GM19193 (cell line): ENCODE data around the gene EML2.

Experiments used
- POLR2A ChIP-seq: IDR thresholded peaks from 4 replicates; pipeline ENCODE4 v1.6.1; 2011; ENCODE audit not compliant: insufficient read depth, insufficient read length; ENCODE audit errors: extremely low read depth

EML2 gene

DNA sequence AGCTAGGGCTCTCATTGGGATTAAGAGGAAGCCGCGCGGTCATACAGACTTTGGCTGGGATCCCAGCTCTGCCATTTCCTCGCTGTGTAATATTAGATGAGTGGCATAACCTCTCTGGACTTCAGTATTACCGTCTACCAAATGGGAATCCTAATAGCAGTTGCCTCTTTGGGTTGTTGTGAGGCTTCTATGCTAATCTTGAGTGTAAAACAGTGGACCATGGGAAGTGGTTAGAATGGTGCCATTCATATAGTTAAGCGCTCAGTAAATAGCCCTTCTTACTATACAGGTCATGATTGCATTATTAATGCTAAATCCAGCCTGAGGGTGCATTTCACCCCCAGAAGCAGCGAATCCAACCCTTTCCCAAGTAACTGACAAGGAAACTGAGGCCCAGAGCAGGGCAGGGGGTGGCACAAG, 54.0 kb downstream of the EML2 start:
- no peak for TF ChIP-seq POLR2A

DNA sequence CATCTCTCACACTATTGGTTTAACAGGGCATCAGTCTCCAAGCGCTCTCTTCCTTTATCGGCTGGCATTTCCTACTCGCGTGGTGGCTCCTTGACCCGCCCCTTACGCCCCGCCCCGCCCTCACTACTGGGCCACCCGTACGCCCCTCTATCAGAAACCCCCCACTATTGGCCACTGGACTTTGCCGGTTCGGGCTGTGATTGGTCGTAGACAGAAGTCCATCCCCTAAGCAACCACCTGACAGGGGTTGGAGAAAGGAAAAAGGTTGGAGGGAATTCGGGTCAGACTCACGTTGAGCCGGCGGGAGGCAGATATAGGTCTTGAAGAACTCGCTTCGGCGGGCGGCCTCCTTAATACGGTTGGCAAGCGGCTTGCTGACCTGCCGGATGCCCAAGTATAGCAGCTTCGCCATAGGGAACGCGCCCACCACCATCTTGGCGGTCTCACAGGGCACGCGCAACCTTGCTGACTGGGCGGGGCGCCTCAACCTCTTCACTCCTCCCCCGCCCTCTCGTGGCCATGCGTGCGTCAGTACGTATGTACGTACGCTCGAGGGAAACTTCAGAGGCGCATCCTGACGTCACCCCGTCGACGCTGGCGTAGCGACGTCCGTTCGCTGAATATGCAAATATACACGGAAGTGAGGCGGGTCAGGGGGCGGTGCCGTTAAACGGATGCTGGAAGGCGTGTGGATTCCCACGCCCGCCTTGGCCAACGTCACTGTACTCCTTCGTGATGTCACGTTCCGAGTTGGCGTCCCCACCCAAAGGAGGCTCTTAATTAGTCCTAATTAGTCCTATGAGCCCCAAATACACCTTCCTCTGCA, 54.7 kb downstream of the EML2 start, which contains the start of gene OPA3:
Gene OPA3 (minus strand): TSS at position 471 of the 826 bp plus-strand sequence. CDS start 38 bp downstream, at position 433.
- peak; percentile 90 for TF ChIP-seq POLR2A

DNA sequence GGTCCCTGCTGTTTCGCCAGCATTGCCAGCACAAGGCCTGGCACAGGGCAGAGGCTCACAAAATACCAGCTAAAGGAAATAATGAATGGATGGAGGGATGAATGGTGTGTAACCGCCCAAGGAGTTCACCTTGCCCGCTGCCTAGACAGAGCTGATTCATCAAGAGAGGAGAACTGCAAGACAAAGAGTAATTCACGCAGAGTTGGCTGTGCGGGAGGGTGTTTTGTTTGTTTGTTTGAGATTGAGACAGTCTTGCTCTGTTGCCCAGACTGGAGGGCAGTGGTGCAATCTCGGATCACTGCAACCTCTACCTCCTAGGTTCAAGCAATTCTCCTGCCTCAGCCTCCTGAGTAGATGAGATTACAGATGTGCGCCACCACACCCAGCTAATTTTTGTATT, 57.6 kb downstream of the EML2 start:
- no peak for TF ChIP-seq POLR2A

DNA sequence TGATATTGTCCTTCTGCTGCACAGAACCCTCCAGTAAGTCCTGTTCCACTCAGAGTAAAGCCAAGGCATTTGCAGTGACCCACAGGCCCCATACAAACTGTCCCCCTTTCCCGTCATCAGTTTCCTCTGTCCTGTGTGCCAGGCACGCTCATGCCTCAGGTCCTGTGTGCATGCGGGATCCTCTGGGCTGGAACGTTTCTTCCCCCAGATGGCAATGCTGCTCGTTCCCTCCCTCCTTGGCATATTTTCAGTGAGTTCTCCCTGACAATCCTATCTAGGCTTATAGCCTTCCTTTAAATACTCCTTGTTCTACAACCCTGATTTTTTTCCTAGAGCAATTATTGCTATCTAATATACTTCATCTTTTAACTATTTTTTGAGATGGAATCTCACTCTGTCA, 60.3 kb downstream of the EML2 start:
- no peak for TF ChIP-seq POLR2A

GRCh38 chr19:45577111-45577905, 61.9 kb downstream of the EML2 start:
- no peak for TF ChIP-seq POLR2A

DNA sequence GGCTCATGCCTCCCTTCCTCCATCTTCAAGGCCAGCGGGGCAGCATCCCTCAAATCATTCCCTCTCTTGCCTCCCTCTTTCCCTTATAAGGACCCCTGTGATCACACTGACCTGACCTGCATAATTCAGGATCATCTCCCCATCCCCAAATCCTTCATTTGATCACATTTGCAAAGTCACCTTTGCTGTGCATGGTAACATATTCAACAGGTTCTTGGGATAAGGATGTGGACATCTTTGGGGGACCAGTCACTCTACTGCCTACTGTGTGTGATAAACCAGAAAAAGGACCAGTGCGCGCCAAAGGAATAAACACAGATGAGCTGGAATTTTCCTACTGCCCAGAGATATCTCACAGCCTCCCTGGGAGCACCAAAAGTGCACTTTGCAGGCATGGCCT, 62.5 kb downstream of the EML2 start:
- no peak for TF ChIP-seq POLR2A

GRCh38 chr19:45575216-45575615, 64.0 kb downstream of the EML2 start:
- TF ChIP-seq POLR2A, result no peak

- no peak for TF ChIP-seq POLR2A
Measured at GRCh38 chr19:45574526-45574925, 64.7 kb downstream of the EML2 start.

- no peak for TF ChIP-seq POLR2A
Measured at GRCh38 chr19:45571457-45572220, 67.6 kb downstream of the EML2 start.

GRCh38 chr19:45569619-45570421, 69.4 kb downstream of the EML2 start:
- no peak for TF ChIP-seq POLR2A

DNA sequence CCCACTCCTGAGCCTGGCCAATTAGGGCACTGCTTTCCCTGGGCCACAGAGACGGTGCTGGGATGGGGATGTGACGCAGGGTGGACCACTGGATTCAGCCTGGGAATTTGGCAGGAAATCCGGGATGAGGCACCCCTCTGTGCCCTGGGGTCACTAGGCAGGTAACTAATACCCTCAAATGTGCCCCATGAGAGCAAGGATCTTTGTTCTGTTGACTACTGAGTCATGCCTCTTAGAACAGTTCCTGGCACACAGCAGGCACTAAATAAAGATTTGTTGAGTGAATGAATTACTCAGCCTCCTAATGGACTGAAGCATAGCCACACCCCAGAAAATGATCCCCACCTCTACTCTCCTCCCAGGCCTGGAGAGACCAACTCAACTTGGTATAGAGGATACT, 70.5 kb downstream of the EML2 start:
- no peak for TF ChIP-seq POLR2A

DNA sequence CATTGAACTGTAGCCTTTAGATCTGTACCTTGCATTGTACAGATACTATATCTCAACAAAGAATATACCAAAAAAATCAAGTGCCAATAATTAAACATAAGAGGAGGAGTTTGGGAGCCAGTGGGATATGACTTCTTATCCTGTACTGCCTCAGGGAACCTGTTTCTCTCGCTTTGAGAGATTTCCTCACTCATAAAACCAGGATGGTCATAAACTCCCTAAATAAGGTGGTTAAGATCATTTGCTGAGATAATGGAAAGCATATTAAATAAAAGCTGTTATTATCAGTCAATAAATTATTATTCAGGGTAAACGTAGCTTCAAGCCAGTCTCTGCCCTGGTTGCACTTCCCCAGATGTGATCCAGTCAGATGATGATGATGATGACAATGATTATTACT, 71.6 kb downstream of the EML2 start:
- TF ChIP-seq POLR2A, result no peak

- TF ChIP-seq POLR2A, result no peak
Measured at GRCh38 chr19:45564131-45564780, 74.9 kb downstream of the EML2 start.

- no peak for TF ChIP-seq POLR2A
Measured at GRCh38 chr19:45560686-45561085, 78.5 kb downstream of the EML2 start.

DNA sequence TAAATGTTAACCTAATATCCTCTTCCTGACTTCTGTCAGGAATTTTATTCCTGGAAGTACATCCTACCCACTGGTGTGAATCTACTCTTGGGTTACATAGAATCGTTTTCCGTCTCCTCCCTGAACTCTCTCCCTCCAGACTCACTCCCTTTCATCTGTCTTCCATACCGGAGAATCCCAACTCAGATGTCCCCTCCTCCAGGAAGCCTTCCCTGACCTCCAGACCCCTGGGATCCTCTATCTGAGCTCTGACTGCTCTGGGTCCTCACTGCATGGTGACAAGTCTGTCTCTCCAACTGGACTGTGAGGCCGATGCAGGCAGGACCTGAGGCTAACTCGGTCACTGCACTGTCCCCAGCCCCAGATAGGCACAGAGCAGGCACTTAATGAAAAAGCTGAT, 79.2 kb downstream of the EML2 start:
- no peak for TF ChIP-seq POLR2A
